ENCODE data around the gene RGS1. TPM values are rescaled to one million over a fixed set of nuclear protein-coding genes. Genes with fewer than 3 reads are reported as not detected.

Gene RGS1
- total and polyA plus RNA-seq, 2 of the 8 experiments (the other 6 are each of a cell fraction or from before 2014, with no cell fraction given) = not detected

GRCh38 chr1:192564099-192564498 lies 11.5 kb upstream of the RGS1 start:
- no peak overlapping the region for H2BK20ac ChIP-seq (ENCODE audit: low read length)
- H3K4me3 ChIP-seq (ENCODE audit: extremely low read depth in 1 of 4, insufficient read depth in 2 of 4, low read depth in 3 of 4, low read length in 4 of 4) = no peak overlapping the region
- H3K18ac ChIP-seq (ENCODE audit: extremely low read depth, low read length) = no peak overlapping the region
- no peak for TF ChIP-seq ATF2 (IDR thresholded peaks at IDR 0.05; ENCODE audit: low read length)
- no peak for TF ChIP-seq ATF3 (IDR thresholded peaks at IDR 0.05; ENCODE audit: insufficient read depth, low read depth, low read length)
- TF ChIP-seq SIX5 (IDR thresholded peaks at IDR 0.05; ENCODE audit: low read depth, low read length) = no peak
- H2BK5ac ChIP-seq (ENCODE audit: low read depth, low read length) = no peak overlapping the region
- no peak overlapping the region for H2AFZ ChIP-seq (ENCODE audit: low read length)
- no peak overlapping the region for H3K4ac ChIP-seq (replicated peaks; ENCODE audit: insufficient read length, low read depth, low read length)
- no peak overlapping the region for H2BK12ac ChIP-seq (ENCODE audit: low read depth, low read length)
- H3K27me3 ChIP-seq (replicated peaks in 1 of 4; ENCODE audit: control insufficient read depth in 3 of 4, extremely low read depth in 1 of 4, insufficient read depth in 3 of 4, low read length in 3 of 4) = no peaks in the 10 kb centered on the region
- H3K36me3 ChIP-seq (ENCODE audit: control insufficient read depth in 2 of 4, insufficient read depth in 4 of 4, low read length in 3 of 4) = no peaks in the 10 kb centered on the region
- no peak overlapping the region for H3K27ac ChIP-seq (ENCODE audit: low read depth, low read length)
- no peak overlapping the region for H3K4me2 ChIP-seq (ENCODE audit: insufficient read depth in 1 of 2, low read depth in 2 of 2, low read length in 2 of 2)
- no peak overlapping the region for H4K91ac ChIP-seq (replicated peaks; ENCODE audit: insufficient read length, low read length)
- ChIA-PET CTCF (ENCODE audit: partially characterized antibody) (no interaction called here), POLR2A (ENCODE audit: partially characterized antibody) (no interaction called here)
- H4K8ac ChIP-seq (ENCODE audit: extremely low read depth, insufficient read depth, low read length) = no peak overlapping the region
- H2BK120ac ChIP-seq (replicated peaks; ENCODE audit: low read depth, low read length) = no peak overlapping the region
- FAIRE-seq (no peak), DNase-seq (ENCODE audit: low read depth in 1 of 2, low spot score in 2 of 2) (no peak)
- no peak overlapping the region for H3K14ac ChIP-seq (ENCODE audit: insufficient read length)
- H3K79me2 ChIP-seq (ENCODE audit: control insufficient read depth in 1 of 2, insufficient read depth in 2 of 2, low read length in 2 of 2) = no peaks in the 10 kb centered on the region
- no peak overlapping the region for H3K9ac ChIP-seq (replicated peaks in 1 of 4; ENCODE audit: extremely low read depth in 1 of 4, low read depth in 3 of 4, low read length in 3 of 4)
- no peak overlapping the region for H2AK5ac ChIP-seq (ENCODE audit: low read depth, low read length)
- no peaks in the 10 kb centered on the region for H4K20me1 ChIP-seq (replicated peaks in 1 of 2; ENCODE audit: control insufficient read depth in 1 of 2, insufficient read depth in 2 of 2, low read length in 2 of 2)
- H3K56ac ChIP-seq (replicated peaks; ENCODE audit: insufficient read length, low read depth, low read length) = no peak overlapping the region
- 89% methylated on average over 4 of the region's 4 CpGs; no CpG with 5 or more reads in 1 of the 2 experiments for WGBS, 2 experiments (ENCODE audit: extremely low coverage in 1 of 2, insufficient coverage in 1 of 2, insufficient read length in 1 of 2, insufficient replicate concordance in 2 of 2, low coverage in 1 of 2, low lambda C conversion rate in 2 of 2, missing lambda C conversion rate in 1 of 2)
- no peak overlapping the region for H4K5ac ChIP-seq (ENCODE audit: insufficient read length, low read depth, low read length)
- no peak overlapping the region for H3K23ac ChIP-seq (ENCODE audit: insufficient read length)
- no peaks in the 10 kb centered on the region for H3K9me3 ChIP-seq (ENCODE audit: insufficient read depth in 2 of 2, low read depth in 1 of 2, low read length in 1 of 2)
- no peaks in the 10 kb centered on the region for H3K23me2 ChIP-seq (ENCODE audit: low read depth, low read length)
- no peaks in the 10 kb centered on the region for H3K4me1 ChIP-seq (replicated peaks in 1 of 4; ENCODE audit: control insufficient read depth in 3 of 4, insufficient read depth in 4 of 4, low read length in 3 of 4)
- H3K79me1 ChIP-seq (ENCODE audit: low read depth, low read length) = no peaks in the 10 kb centered on the region
- no peak overlapping the region for H2BK15ac ChIP-seq (ENCODE audit: low read length)
